Rectal smooth muscle tissue (tissue), 1 donor: ENCODE measurements around the gene LIX1.
"Not testable (repeated sequence)": the region's sequence is repeated elsewhere in the genome, so short reads cannot be mapped to it uniquely, and the experiment has no call there.

ENCODE experiments used
- H3K27ac ChIP-seq: one replicate; pipeline ENCODE4 v1.7.0; 2013; ENCODE audit warnings: low read depth, low read length, inconsistent platforms
- H3K27me3 ChIP-seq: one replicate; pipeline ENCODE4 v1.7.0; 2013; ENCODE audit warnings: low read length; ENCODE audit not compliant: control insufficient read depth, insufficient read depth
- H3K36me3 ChIP-seq: one replicate; pipeline ENCODE4 v1.7.0; 2013; ENCODE audit warnings: low read length; ENCODE audit not compliant: control insufficient read depth, insufficient read depth
- H3K4me1 ChIP-seq: one replicate; pipeline ENCODE4 v1.7.0; 2013; ENCODE audit warnings: low read length; ENCODE audit not compliant: control insufficient read depth, insufficient read depth
- H3K4me3 ChIP-seq: one replicate; pipeline ENCODE4 v1.7.0; 2013; ENCODE audit warnings: low read length
- H3K9ac ChIP-seq: one replicate; pipeline ENCODE4 v1.7.0; 2013; ENCODE audit warnings: low read length

LIX1 gene

DNA sequence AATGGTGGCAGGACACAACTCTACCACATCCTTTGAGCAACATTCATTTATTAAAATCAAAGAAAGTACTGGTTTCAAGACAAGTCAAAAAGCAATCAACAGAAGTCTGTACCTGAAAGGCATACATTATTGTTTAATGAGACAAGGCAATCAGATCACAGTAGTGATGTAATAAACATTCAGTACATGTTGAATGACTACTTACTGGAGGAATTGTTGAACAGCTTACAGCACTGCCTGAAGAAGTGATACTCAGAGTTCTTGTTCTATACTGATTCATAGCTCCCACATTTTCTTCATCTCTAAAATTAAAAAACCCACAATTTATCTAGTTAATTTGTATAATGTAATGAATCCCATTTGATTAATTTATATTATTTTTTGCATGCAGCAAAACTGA lies 22.4 kb upstream of the LIX1 start:
- Histone ChIP-seq H3K36me3 (peaks cover 6% of the 10 kb centered on the region), H3K9ac (no peak overlapping the region), H3K27ac (no peak overlapping the region), H3K4me1 (no peaks in the 10 kb centered on the region), H3K27me3 (no peaks in the 10 kb centered on the region), H3K4me3 (no peak overlapping the region)

DNA sequence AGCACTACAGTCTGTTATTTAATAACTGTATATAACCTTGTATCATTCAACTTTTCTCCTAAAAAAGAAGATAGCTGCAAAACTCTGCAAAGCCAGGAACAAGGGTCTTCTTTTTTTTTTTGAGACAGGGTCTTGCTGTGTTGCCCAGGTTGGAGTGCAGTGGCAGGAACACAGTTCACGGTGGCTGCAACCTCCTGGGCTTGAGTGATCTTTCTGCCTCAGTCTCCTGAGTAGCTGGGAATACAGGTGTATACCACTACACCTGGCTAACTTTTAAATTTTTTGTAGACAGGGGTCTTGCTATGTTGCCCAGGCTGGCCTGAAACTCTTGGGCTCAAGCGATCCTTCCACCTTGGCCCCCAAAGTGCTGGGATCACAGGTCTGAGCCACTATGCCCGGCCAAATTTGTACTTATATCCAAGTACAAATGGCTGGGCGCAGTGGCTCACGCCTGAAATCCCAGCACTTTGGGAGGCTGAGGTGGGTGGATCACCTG lies 21.4 kb upstream of the LIX1 start:
- Histone ChIP-seq H3K9ac (no peak overlapping the region), H3K27me3 (no peaks in the 10 kb centered on the region), H3K4me3 (no peak overlapping the region), H3K36me3 (peaks cover 6% of the 10 kb centered on the region), H3K27ac (no peak overlapping the region), H3K4me1 (no peaks in the 10 kb centered on the region)

GRCh38 chr5:97163360-97163764 lies 21.0 kb upstream of the LIX1 start:
- no peaks in the 10 kb centered on the region for H3K27me3 ChIP-seq
- H3K4me3 ChIP-seq = no peak overlapping the region
- no peak overlapping the region for H3K9ac ChIP-seq
- peaks cover 6% of the 10 kb centered on the region for H3K36me3 ChIP-seq
- H3K27ac ChIP-seq = no peak overlapping the region
- H3K4me1 ChIP-seq = no peaks in the 10 kb centered on the region

DNA sequence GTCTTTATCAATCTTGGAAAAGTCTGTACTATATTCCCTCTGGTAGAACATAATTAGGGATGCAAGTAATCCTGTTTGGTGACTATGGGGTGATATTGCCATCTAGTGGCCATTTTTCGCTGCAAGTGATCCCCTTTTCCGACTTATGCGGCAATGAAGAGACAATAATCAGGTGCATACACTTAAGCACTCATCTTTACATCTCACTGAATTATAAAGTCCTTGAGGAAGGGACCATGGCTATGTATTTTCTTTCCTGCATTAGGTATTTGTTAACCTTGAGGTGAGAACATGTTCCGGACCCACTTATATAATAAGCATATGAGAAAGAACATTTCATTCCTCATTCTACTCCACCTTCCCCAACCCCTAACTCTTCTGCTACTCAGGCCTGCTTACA lies 19.6 kb upstream of the LIX1 start:
- H3K4me1 ChIP-seq = no peaks in the 10 kb centered on the region
- H3K4me3 ChIP-seq = no peak overlapping the region
- H3K36me3 ChIP-seq = peaks cover 6% of the 10 kb centered on the region
- no peak overlapping the region for H3K9ac ChIP-seq
- no peak overlapping the region for H3K27ac ChIP-seq
- H3K27me3 ChIP-seq = no peaks in the 10 kb centered on the region

DNA sequence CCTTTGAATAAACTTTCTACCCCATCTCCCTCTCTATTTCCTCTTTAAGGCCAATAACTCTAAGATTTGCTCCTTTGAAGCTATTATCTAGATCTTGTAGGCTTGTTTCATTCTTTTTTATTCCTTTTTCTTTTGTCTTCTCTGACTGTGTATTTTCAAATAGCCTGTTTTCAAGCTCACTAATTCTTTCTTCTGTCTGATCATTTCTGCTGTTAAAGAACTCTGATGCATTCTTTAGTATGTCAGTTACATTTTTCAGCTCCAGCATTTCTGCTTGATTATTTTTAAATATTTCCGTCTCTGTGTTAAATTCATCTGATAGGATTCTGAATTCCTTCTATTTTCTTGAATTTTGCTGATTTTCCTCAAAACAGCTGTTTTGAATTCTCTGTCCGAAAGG lies 15.3 kb upstream of the LIX1 start:
- no peak overlapping the region for H3K27ac ChIP-seq
- no peak overlapping the region for H3K9ac ChIP-seq
- H3K4me3 ChIP-seq = no peak overlapping the region
- H3K27me3 ChIP-seq = no peaks in the 10 kb centered on the region
- peaks cover 6% of the 10 kb centered on the region for H3K36me3 ChIP-seq
- H3K4me1 ChIP-seq = no peaks in the 10 kb centered on the region

GRCh38 chr5:97151370-97151769 lies 9.0 kb upstream of the LIX1 start:
- no peak overlapping the region for H3K9ac ChIP-seq
- H3K36me3 ChIP-seq = no peaks in the 10 kb centered on the region
- H3K4me3 ChIP-seq = no peak overlapping the region
- no peaks in the 10 kb centered on the region for H3K4me1 ChIP-seq
- no peak overlapping the region for H3K27ac ChIP-seq
- no peaks in the 10 kb centered on the region for H3K27me3 ChIP-seq

DNA sequence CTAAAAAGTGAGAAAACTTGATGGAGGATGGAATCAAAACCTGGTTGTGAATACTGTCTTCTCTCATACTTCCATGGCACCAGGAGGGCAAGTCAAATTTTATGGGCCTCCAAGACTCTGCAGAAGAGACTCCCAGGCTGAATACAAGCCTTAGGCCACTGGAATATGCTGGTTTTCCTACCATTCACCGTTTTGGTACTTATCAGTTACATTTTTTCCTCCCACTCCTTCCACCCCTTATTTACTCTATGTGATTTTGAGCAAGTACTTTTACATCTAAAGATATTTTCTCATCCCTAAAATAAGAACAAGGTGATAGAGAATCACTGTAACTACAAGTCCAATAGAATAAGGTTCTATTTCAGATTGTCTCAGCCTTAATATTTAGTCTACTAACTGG lies 8.0 kb upstream of the LIX1 start:
- Histone ChIP-seq H3K4me1 (no peaks in the 10 kb centered on the region), H3K36me3 (no peaks in the 10 kb centered on the region), H3K4me3 (no peak overlapping the region), H3K27me3 (no peaks in the 10 kb centered on the region), H3K9ac (no peak overlapping the region), H3K27ac (no peak overlapping the region)

GRCh38 chr5:97149709-97150108 lies 7.3 kb upstream of the LIX1 start:
- no peaks in the 10 kb centered on the region for H3K4me1 ChIP-seq

GRCh38 chr5:97148288-97148687 lies 5.9 kb upstream of the LIX1 start:
- Histone ChIP-seq H3K4me1 (no peaks in the 10 kb centered on the region), H3K36me3 (no peaks in the 10 kb centered on the region), H3K9ac (no peak overlapping the region), H3K4me3 (no peak overlapping the region), H3K27ac (no peak overlapping the region), H3K27me3 (no peaks in the 10 kb centered on the region)

More at GRCh38 chr5:97149709-97150108, 7.3 kb upstream of the LIX1 start:
- Histone ChIP-seq H3K4me3 (no peak overlapping the region), H3K36me3 (no peaks in the 10 kb centered on the region), H3K27me3 (no peaks in the 10 kb centered on the region), H3K9ac (no peak overlapping the region), H3K27ac (no peak overlapping the region)

DNA sequence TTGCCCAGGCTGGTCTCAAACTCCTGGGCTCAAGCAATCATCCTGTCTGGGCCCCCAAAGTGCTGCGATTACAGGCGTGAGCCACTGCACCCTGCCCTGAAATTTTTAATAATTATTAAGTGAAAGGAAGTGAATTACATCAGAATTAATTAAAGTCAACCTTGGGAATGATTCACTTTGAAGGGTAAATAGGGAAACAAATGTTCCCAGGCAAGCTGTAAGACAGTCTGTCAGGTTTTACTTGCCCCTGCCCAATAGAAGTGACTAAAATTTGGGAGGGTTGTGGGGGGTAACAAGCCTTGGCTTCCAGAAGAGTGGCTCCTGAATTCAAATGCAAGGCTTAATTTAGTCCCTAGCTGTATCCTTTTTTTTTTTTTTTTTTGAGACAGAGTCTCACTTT lies 1.3 kb upstream of the LIX1 start:
- no peak overlapping the region for H3K9ac ChIP-seq
- no peaks in the 10 kb centered on the region for H3K4me1 ChIP-seq
- no peaks in the 10 kb centered on the region for H3K36me3 ChIP-seq
- H3K27me3 ChIP-seq = no peaks in the 10 kb centered on the region
- no peak overlapping the region for H3K27ac ChIP-seq
- H3K4me3 ChIP-seq = no peak overlapping the region

DNA sequence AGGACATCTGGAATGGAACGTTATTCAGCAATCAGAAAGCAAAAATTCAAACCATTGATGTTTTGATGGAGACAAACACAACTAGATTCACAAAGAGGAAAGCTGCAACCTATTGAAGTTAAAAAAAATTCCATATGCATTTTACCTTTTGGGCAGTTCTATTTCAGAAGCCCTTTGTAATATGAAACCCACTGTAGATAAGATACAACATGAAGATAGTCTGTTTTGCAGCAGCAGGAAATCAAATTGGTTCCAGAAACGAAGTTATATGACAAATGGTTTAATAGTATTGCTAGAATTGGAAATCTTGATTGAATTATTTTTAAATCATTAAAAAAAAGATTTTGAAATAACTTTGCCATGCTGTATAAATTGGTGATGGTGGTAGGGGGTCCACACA lies 872 bp downstream of the LIX1 start:
- Histone ChIP-seq H3K36me3 (no peaks in the 10 kb centered on the region), H3K27me3 (no peaks in the 10 kb centered on the region), H3K4me3 (no peak overlapping the region), H3K27ac (no peak overlapping the region), H3K9ac (no peak overlapping the region), H3K4me1 (no peaks in the 10 kb centered on the region)

DNA sequence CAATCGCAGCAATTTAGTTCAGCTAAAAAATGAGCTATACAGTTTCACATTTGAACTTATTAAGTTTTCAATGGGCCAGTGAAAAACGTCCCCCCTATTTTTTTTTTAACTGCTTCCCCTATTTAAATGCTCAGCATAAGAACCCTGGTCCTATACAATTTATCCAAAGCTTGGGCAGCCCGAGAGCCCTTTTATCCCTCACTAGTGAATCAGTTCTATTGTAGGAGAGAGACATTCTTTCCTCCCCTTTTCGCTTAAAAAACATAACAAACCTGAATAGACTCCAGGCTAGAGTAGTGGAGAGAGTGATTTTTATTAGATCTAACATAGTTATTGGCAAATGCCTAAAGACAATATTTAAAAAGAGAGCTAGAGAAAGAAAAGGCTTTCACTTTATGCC lies 1.4 kb downstream of the LIX1 start:
- no peak overlapping the region for H3K27ac ChIP-seq
- no peaks in the 10 kb centered on the region for H3K4me1 ChIP-seq
- no peaks in the 10 kb centered on the region for H3K27me3 ChIP-seq
- no peak overlapping the region for H3K4me3 ChIP-seq
- H3K36me3 ChIP-seq = no peaks in the 10 kb centered on the region
- no peak overlapping the region for H3K9ac ChIP-seq

GRCh38 chr5:97140250-97140649 lies 2.2 kb downstream of the LIX1 start:
- not testable (repeated sequence) for H3K27me3 ChIP-seq, H3K4me3 ChIP-seq, H3K36me3 ChIP-seq, H3K27ac ChIP-seq, H3K9ac ChIP-seq, H3K4me1 ChIP-seq
